SK-N-SH (cell line): ENCODE measurements around the gene HOXD10. TPM values are rescaled to one million over a fixed set of nuclear protein-coding genes. Genes with fewer than 3 reads are reported as not detected.

ENCODE experiments used
- CTCF ChIA-PET: fragments of 300-600, 350-600 bp; formaldehyde crosslinking; extraction: SDS; loops from one replicate; lab custom pipeline; 2021; lab: Yijun Ruan, JAX
- POLR2A ChIA-PET: fragments of 350-600 bp; sonication (Branson Sonifier 250); formaldehyde crosslinking; extraction: SDS; loops from one replicate; lab custom pipeline; 2020; ENCODE audit warnings: antibody characterized with exemption, inconsistent platforms; lab: Yijun Ruan, JAX
- DNase-seq: peaks from one replicate; pipeline ENCODE4 v3.0.0; 2012
- H2AFZ ChIP-seq: fragments of 200-600 bp; sonication (generic); 2 replicates; pipeline ENCODE4 v1.8.1; 2016; ENCODE audit warnings: antibody characterized with exemption, mild to moderate bottlenecking, low read depth
- H3F3A ChIP-seq: fragments of 200-600 bp; sonication (generic); replicated peaks from 2 replicates; pipeline ENCODE3; 2016; ENCODE audit warnings: antibody characterized with exemption, mild to moderate bottlenecking; ENCODE audit not compliant: insufficient read depth
- H3K27ac ChIP-seq, 2 experiments: fragments of 200-500 bp in 1 of 2; fragments of 200-600 bp in 1 of 2; sonication (Bioruptor generic) in 1 of 2; sonication (generic), shearing (Covaris generic) in 1 of 2; 2 replicates each; pipeline versions ENCODE4 v1.5.1 to v1.6.1; 2014 to 2016; ENCODE audit warnings: low read depth in 2 of 2, inconsistent platforms in 1 of 2, low read length in 1 of 2, mild to moderate bottlenecking in 1 of 2, mixed read lengths in 1 of 2
- H3K27me3 ChIP-seq: fragments of 200-600 bp; sonication (generic), shearing (Covaris generic); 2 replicates; pipeline ENCODE4 v1.6.1; 2016; ENCODE audit warnings: mixed run types; ENCODE audit not compliant: insufficient read depth
- H3K36me3 ChIP-seq, 2 experiments: fragments of 200-500 bp in 1 of 2; fragments of 200-600 bp in 1 of 2; sonication (Bioruptor generic) in 1 of 2; sonication (generic) in 1 of 2; replicated peaks in 1 of 2; 2 replicates each; pipeline versions ENCODE3 to v1.5.1; 2014 to 2016; ENCODE audit warnings: low read length in 1 of 2, mild to moderate bottlenecking in 1 of 2; ENCODE audit not compliant: insufficient read depth in 2 of 2, control insufficient read depth in 1 of 2
- H3K4me1 ChIP-seq, 2 experiments: fragments of 200-500 bp in 1 of 2; fragments of 200-600 bp in 1 of 2; sonication (Bioruptor generic) in 1 of 2; sonication (generic), shearing (Covaris generic) in 1 of 2; 2 replicates each; pipeline versions ENCODE4 v1.5.1 to v1.6.1; 2014 to 2016; ENCODE audit warnings: low read depth in 1 of 2, low read length in 1 of 2, mixed run types in 1 of 2; ENCODE audit not compliant: insufficient read depth in 2 of 2, control insufficient read depth in 1 of 2
- H3K4me2 ChIP-seq: fragments of 200-600 bp; sonication (generic), shearing (Covaris generic); 2 replicates; pipeline ENCODE4 v1.6.1; 2017; ENCODE audit warnings: mixed run types
- H3K4me3 ChIP-seq, 2 experiments: fragments of 200-500 bp in 1 of 2; fragments of 200-600 bp in 1 of 2; sonication (Bioruptor generic) in 1 of 2; sonication (generic), shearing (Covaris generic) in 1 of 2; 2 replicates each; pipeline versions ENCODE4 v1.5.1 to v1.8.1; 2014 to 2016; ENCODE audit warnings: low read depth in 2 of 2, inconsistent platforms in 1 of 2, low read length in 1 of 2, mild to moderate bottlenecking in 1 of 2, mixed read lengths in 1 of 2, moderate library complexity in 1 of 2
- H3K79me2 ChIP-seq: fragments of 200-600 bp; sonication (generic); 2 replicates; pipeline ENCODE4 v1.8.1; 2017; ENCODE audit warnings: mild to moderate bottlenecking; ENCODE audit not compliant: insufficient read depth
- H3K9ac ChIP-seq: fragments of 200-600 bp; sonication (generic); 2 replicates; pipeline ENCODE4 v1.6.1; 2017; ENCODE audit warnings: mixed run types
- H3K9me2 ChIP-seq: fragments of 200-600 bp; sonication (generic); 2 replicates; pipeline ENCODE4 v1.6.1; 2017; ENCODE audit warnings: mixed run types
- H3K9me3 ChIP-seq: fragments of 200-600 bp; sonication (generic); 2 replicates; pipeline ENCODE4 v1.6.1; 2017; ENCODE audit warnings: mixed run types, mild to moderate bottlenecking, moderate library complexity
- H4K20me1 ChIP-seq: fragments of 200-600 bp; sonication (generic); 2 replicates; pipeline ENCODE4 v1.6.1; 2017; ENCODE audit warnings: mild to moderate bottlenecking, mixed run types; ENCODE audit not compliant: insufficient read depth
- ELF1 ChIP-seq: IDR thresholded peaks from 2 replicates; pipeline ENCODE4 v1.4.0; 2012
- EP300 ChIP-seq, 2 experiments: IDR thresholded peaks; 2 replicates each; pipeline versions ENCODE4 v1.4.0 to v1.6.1; 2012; ENCODE audit warnings: borderline replicate concordance in 1 of 2, low read depth in 1 of 2, low read length in 1 of 2
- FOSL2 ChIP-seq: IDR thresholded peaks from 2 replicates; pipeline ENCODE4 v1.4.0; 2012; ENCODE audit warnings: low read depth, mild to moderate bottlenecking, moderate library complexity, borderline replicate concordance
- FOXM1 ChIP-seq: IDR thresholded peaks from 2 replicates; pipeline ENCODE4 v1.4.0; 2012; ENCODE audit warnings: low read depth, mild to moderate bottlenecking
- JUND ChIP-seq: IDR thresholded peaks from 2 replicates; pipeline ENCODE4 v1.4.0; 2012
- MXI1 ChIP-seq: IDR thresholded peaks from 2 replicates; pipeline ENCODE4 v1.6.1; 2012; ENCODE audit warnings: mild to moderate bottlenecking, low read depth, low read length, improper control_type of control experiment
- POLR2AphosphoS5 ChIP-seq: IDR thresholded peaks from 2 replicates; pipeline ENCODE4 v1.6.1; 2012; ENCODE audit warnings: low read depth, low read length
- RAD21 ChIP-seq: IDR thresholded peaks from 2 replicates; pipeline ENCODE4 v1.6.1; 2012; ENCODE audit warnings: mild to moderate bottlenecking, low read length
- RXRA ChIP-seq: IDR thresholded peaks from 2 replicates; pipeline ENCODE4 v1.4.0; 2012; ENCODE audit warnings: low read depth, mild to moderate bottlenecking, borderline replicate concordance
- SIN3A ChIP-seq: IDR thresholded peaks from 2 replicates; pipeline ENCODE4 v1.6.1; 2012; ENCODE audit warnings: low read depth, mild to moderate bottlenecking, low read length, moderate library complexity, borderline replicate concordance
- SMC3 ChIP-seq: IDR thresholded peaks from 2 replicates; pipeline ENCODE4 v1.6.1; 2012; ENCODE audit warnings: low read depth, low read length, improper control_type of control experiment
- TAF1 ChIP-seq: IDR thresholded peaks from 2 replicates; pipeline ENCODE4 v1.6.1; 2012; ENCODE audit warnings: low read depth, mild to moderate bottlenecking, low read length, moderate library complexity, borderline replicate concordance
- TEAD4 ChIP-seq: IDR thresholded peaks from 2 replicates; pipeline ENCODE4 v1.4.0; 2012; ENCODE audit warnings: mild to moderate bottlenecking, borderline replicate concordance; ENCODE audit not compliant: insufficient read depth
- YY1 ChIP-seq: IDR thresholded peaks from 2 replicates; pipeline ENCODE4 v1.4.0; 2012; ENCODE audit warnings: low read depth, mild to moderate bottlenecking
- WGBS: methylation state at CpG from one replicate; pipeline ENCODE4 v1.1.6; 2017; ENCODE audit warnings: low lambda C conversion rate; 5-methylcytosine and 5-hydroxymethylcytosine counted together
- polyA plus RNA-seq, 3 experiments: library from polyadenylated mRNA; depleted of rRNA; stranded (reverse); fragments of >200 nt; gene quantifications; 2 replicates each; pipeline ENCODE4 v1.2.3, GENCODE V29; 2012
- TF ChIP-seq, protein P1 (sequence below): IDR thresholded peaks from 2 replicates; pipeline ENCODE4 v1.4.0; 2012; ENCODE audit warnings: low read depth, borderline replicate concordance
- TF ChIP-seq, protein P2 (sequence below): IDR thresholded peaks from 2 replicates; pipeline ENCODE4 v1.6.1; 2012; ENCODE audit warnings: mild to moderate bottlenecking, low read depth, low read length, moderate library complexity
- TF ChIP-seq, protein P3 (sequence below): fragments of 150-350 bp; IDR thresholded peaks from 2 replicates; pipeline ENCODE4 v1.6.1; 2017; ENCODE audit warnings: antibody characterized with exemption, low read length, low read depth, borderline replicate concordance

Gene HOXD10
- polyA plus RNA-seq, 1 of the 3 experiments (the other 2 are of a cell fraction) = 0.10 TPM

DNA sequence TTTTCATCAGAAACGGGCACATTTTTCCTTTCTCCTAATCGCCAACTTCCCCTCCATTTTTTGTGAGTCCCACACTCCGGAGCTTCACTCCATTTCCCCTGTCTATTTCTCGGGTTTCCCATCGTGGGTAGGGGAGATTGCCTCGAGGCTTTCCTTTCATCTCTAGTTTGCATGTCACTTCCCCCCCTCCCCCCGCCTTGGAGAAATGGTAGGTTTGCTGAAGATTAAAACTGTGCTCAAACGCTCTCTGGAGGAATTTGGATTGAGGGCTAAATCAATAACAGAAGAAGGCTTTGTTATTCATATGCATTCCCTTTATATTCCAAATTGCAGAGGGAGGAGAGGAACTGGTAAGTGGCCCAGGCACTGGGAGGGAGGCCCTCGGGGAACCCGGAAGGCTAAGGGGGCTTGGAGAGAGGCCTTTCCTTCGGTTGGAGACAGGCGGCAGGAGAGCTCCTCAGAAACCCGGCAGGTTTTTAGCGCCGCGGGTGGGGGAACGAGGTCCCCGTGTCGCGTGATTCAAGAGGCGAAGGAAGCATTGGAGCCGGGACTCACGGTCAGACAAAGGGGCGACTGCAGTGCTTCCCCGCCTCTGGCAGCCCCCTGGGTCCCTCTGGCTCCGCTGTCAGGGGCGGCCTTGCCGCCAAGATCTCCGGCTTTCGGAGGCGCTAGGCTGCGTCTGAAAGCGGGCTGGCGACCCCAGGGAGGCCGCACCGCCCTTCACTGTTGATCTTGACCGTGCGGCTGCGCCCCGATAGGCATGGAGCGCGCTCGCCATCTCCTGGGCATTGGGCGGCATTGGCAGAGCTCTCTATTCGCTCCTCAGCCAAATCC lies 19.4 kb upstream of the HOXD10 start (continued):
- TF ChIP-seq, protein P1, sequence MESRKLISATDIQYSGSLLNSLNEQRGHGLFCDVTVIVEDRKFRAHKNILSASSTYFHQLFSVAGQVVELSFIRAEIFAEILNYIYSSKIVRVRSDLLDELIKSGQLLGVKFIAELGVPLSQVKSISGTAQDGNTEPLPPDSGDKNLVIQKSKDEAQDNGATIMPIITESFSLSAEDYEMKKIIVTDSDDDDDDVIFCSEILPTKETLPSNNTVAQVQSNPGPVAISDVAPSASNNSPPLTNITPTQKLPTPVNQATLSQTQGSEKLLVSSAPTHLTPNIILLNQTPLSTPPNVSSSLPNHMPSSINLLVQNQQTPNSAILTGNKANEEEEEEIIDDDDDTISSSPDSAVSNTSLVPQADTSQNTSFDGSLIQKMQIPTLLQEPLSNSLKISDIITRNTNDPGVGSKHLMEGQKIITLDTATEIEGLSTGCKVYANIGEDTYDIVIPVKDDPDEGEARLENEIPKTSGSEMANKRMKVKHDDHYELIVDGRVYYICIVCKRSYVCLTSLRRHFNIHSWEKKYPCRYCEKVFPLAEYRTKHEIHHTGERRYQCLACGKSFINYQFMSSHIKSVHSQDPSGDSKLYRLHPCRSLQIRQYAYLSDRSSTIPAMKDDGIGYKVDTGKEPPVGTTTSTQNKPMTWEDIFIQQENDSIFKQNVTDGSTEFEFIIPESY = no peak

DNA sequence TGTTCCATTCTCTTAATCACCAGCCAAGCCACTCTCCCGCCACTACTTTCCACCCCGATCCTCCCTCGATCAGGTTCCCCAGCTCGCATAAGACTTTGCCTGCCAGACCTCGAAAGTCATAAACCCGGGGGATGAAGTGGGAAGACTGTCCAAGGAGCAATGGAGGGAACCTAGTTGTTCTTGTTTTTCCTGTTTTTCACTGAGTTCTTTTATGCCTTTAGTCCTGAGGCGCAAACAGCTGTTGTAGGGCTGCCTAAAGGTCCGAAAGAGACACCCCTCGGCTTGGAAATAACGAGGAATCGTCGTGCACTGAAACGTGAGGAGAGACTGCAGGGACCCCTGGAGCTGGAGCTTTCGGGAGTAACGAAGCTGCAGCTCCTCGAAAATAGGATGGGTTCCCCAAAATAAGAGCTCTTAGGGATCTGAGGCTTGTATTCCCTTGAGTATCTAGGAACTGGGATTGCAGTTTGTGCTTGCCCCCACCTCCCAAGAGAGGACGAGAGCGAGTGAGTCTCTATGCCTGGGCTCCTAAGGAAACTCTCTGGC lies 18.7 kb upstream of the HOXD10 start:
- H3K9ac ChIP-seq = no peak overlapping the region
- no peaks in the 10 kb centered on the region for H3K9me2 ChIP-seq
- CTCF ChIA-PET = interaction anchor here (0.6 to 13.5 kb wide), 61 partner anchors 9 to 1469 kb away, joined by 3 to 264 read pairs (median 4); partner anchors contain the start of genes CHN1, EVX2, HOXD10 and HOXD11
- no peaks in the 10 kb centered on the region for H4K20me1 ChIP-seq
- no peaks in the 10 kb centered on the region for H3F3A ChIP-seq
- H2AFZ ChIP-seq = peak overlapping the region; percentile 1; the same call in 1 of the 2 replicates
- no peaks in the 10 kb centered on the region for H3K79me2 ChIP-seq
- 2% methylated on average over 18 of the region's 18 CpGs for WGBS
- H3K4me1 ChIP-seq = peaks cover 0 to 25% of the 10 kb centered on the region in 2 experiments; a peak in 3 of 4 replicates
- no peak for DNase-seq
- no peaks in the 10 kb centered on the region for H3K9me3 ChIP-seq
- POLR2A ChIA-PET = no interaction called here
- H3K27ac ChIP-seq = no peak overlapping the region
- H3K4me3 ChIP-seq = peak overlapping the region; percentile 48 to 59; a peak in 2 of 4 replicates
- peak overlapping the region; percentile 81 for H3K4me2 ChIP-seq
- no peaks in the 10 kb centered on the region for H3K36me3 ChIP-seq
- no peak for TF ChIP-seq TEAD4
- no peak for TF ChIP-seq FOXM1
- no peak for TF ChIP-seq SMC3
- TF ChIP-seq RAD21 = no peak
- TF ChIP-seq MXI1 = no peak
- no peak for TF ChIP-seq TAF1
- TF ChIP-seq, protein P2, sequence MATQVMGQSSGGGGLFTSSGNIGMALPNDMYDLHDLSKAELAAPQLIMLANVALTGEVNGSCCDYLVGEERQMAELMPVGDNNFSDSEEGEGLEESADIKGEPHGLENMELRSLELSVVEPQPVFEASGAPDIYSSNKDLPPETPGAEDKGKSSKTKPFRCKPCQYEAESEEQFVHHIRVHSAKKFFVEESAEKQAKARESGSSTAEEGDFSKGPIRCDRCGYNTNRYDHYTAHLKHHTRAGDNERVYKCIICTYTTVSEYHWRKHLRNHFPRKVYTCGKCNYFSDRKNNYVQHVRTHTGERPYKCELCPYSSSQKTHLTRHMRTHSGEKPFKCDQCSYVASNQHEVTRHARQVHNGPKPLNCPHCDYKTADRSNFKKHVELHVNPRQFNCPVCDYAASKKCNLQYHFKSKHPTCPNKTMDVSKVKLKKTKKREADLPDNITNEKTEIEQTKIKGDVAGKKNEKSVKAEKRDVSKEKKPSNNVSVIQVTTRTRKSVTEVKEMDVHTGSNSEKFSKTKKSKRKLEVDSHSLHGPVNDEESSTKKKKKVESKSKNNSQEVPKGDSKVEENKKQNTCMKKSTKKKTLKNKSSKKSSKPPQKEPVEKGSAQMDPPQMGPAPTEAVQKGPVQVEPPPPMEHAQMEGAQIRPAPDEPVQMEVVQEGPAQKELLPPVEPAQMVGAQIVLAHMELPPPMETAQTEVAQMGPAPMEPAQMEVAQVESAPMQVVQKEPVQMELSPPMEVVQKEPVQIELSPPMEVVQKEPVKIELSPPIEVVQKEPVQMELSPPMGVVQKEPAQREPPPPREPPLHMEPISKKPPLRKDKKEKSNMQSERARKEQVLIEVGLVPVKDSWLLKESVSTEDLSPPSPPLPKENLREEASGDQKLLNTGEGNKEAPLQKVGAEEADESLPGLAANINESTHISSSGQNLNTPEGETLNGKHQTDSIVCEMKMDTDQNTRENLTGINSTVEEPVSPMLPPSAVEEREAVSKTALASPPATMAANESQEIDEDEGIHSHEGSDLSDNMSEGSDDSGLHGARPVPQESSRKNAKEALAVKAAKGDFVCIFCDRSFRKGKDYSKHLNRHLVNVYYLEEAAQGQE = no peak
- no peak for TF ChIP-seq EP300 (IDR thresholded peaks at IDR 0.05; ENCODE audit: borderline replicate concordance in 1 of 2, low read depth in 1 of 2, low read length in 1 of 2)
- TF ChIP-seq JUND = no peak
- TF ChIP-seq YY1 = no peak
- TF ChIP-seq, protein P1 = no peak
- no peak for TF ChIP-seq POLR2AphosphoS5
- TF ChIP-seq, protein P3, sequence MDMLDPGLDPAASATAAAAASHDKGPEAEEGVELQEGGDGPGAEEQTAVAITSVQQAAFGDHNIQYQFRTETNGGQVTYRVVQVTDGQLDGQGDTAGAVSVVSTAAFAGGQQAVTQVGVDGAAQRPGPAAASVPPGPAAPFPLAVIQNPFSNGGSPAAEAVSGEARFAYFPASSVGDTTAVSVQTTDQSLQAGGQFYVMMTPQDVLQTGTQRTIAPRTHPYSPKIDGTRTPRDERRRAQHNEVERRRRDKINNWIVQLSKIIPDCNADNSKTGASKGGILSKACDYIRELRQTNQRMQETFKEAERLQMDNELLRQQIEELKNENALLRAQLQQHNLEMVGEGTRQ = no peak
- no peak for TF ChIP-seq RXRA
- no peak for TF ChIP-seq ELF1
- TF ChIP-seq FOSL2 = no peak
- TF ChIP-seq SIN3A = no peak
- peaks cover 97% of the 10 kb centered on the region for H3K27me3 ChIP-seq
